Measurements from ENCODE around the gene NFKBIL1.

The NFKBIL1 gene

GRCh38 chr6:31574106-31575061 lies 27.0 kb downstream of the NFKBIL1 start:
- Histone ChIP-seq H3K4me1 (peaks cover 99% of the 10 kb centered on the region), H3K4me3 (peak overlapping the region; percentile 74), H4K20me1 (0 out of 2 replicates have a peak, but pooled peaks cover 7% of the 10 kb centered on the region), H3K27me3 (no peaks in the 10 kb centered on the region), H3K4me2 (peak overlapping the region; percentile 98), H3K9ac (peak overlapping the region; percentile 87), H3K27ac (peak overlapping the region; percentile 94), H3K36me3 (peaks cover 25% of the 10 kb centered on the region), H3K9me3 (no peaks in the 10 kb centered on the region)
- no peak for TF ChIP-seq Cebpa-rat (IDR thresholded peaks at IDR 0.05)

GRCh38 chr6:31575335-31575901 lies 28.0 kb downstream of the NFKBIL1 start, which contains the start of gene TNF:
TSS of gene TNF (plus strand) at chr6:31575565. CDS start at chr6:31575742, 177 bp downstream.
- H4K20me1 ChIP-seq: 0 out of 2 replicates have a peak, but pooled peaks cover 7% of the 10 kb centered on the region
- no peaks in the 10 kb centered on the region for H3K27me3 ChIP-seq
- H3K9me3 ChIP-seq: no peaks in the 10 kb centered on the region
- peaks cover 25% of the 10 kb centered on the region for H3K36me3 ChIP-seq
- H3K4me2 ChIP-seq: peak within 1 kb of the TSS; percentile 98
- peak within 1 kb of the TSS; percentile 87 for H3K9ac ChIP-seq
- H3K4me3 ChIP-seq: peak within 1 kb of the TSS; percentile 74
- H3K4me1 ChIP-seq: peaks cover 99% of the 10 kb centered on the region
- peak within 1 kb of the TSS; percentile 94 for H3K27ac ChIP-seq
- no peak for TF ChIP-seq Cebpa-rat (IDR thresholded peaks at IDR 0.05)

- Histone ChIP-seq H3K27me3 (no peaks in the 10 kb centered on the region), H3K27ac (peak overlapping the region; percentile 94), H3K4me2 (peak overlapping the region; percentile 98), H3K9ac (peak overlapping the region; percentile 87), H3K4me3 (peak overlapping the region; percentile 74), H3K36me3 (peaks cover 25% of the 10 kb centered on the region), H3K4me1 (peaks cover 96% of the 10 kb centered on the region), H3K9me3 (no peaks in the 10 kb centered on the region), H4K20me1 (0 out of 2 replicates have a peak, but pooled peaks cover 7% of the 10 kb centered on the region)
- TF ChIP-seq Cebpa-rat (IDR thresholded peaks at IDR 0.05): no peak
Measured at GRCh38 chr6:31575952-31576685, 28.7 kb downstream of the NFKBIL1 start.

GRCh38 chr6:31576897-31577578 lies 29.6 kb downstream of the NFKBIL1 start:
- H3K4me3 ChIP-seq: peak overlapping the region; percentile 74
- peak overlapping the region; percentile 62 for H3K27ac ChIP-seq
- H3K9ac ChIP-seq: peak overlapping the region; percentile 87; the same call in 1 of the 2 replicates
- H3K9me3 ChIP-seq: no peaks in the 10 kb centered on the region
- peaks cover 25% of the 10 kb centered on the region for H3K36me3 ChIP-seq
- TF ChIP-seq Cebpa-rat (IDR thresholded peaks at IDR 0.05): no peak
- H4K20me1 ChIP-seq: 0 out of 2 replicates have a peak, but pooled peaks cover 7% of the 10 kb centered on the region
- peak overlapping the region; percentile 98 for H3K4me2 ChIP-seq
- H3K4me1 ChIP-seq: peaks cover 94% of the 10 kb centered on the region
- no peaks in the 10 kb centered on the region for H3K27me3 ChIP-seq

GRCh38 chr6:31577579-31577966 lies 30.2 kb downstream of the NFKBIL1 start:
- Histone ChIP-seq H3K4me1 (peaks cover 94% of the 10 kb centered on the region), H3K27me3 (no peaks in the 10 kb centered on the region), H3K36me3 (peaks cover 25% of the 10 kb centered on the region), H3K4me3 (peak overlapping the region; percentile 74), H3K4me2 (peak overlapping the region; percentile 98), H4K20me1 (0 out of 2 replicates have a peak, but pooled peaks cover 7% of the 10 kb centered on the region), H3K9ac (no peak overlapping the region), H3K27ac (0 out of 2 replicates have a peak overlapping the region, but pooled peaks have one; percentile 62), H3K9me3 (no peaks in the 10 kb centered on the region)
- no peak for TF ChIP-seq Cebpa-rat (IDR thresholded peaks at IDR 0.05)

- Histone ChIP-seq H3K9ac (no peak overlapping the region), H3K27ac (no peak overlapping the region), H4K20me1 (0 out of 2 replicates have a peak, but pooled peaks cover 7% of the 10 kb centered on the region), H3K36me3 (peaks cover 25% of the 10 kb centered on the region), H3K4me1 (peaks cover 92% of the 10 kb centered on the region), H3K9me3 (no peaks in the 10 kb centered on the region), H3K4me2 (peak overlapping the region; percentile 98), H3K27me3 (no peaks in the 10 kb centered on the region), H3K4me3 (no peak overlapping the region)
- TF ChIP-seq Cebpa-rat (IDR thresholded peaks at IDR 0.05): no peak
Measured at GRCh38 chr6:31578184-31579118, 31.0 kb downstream of the NFKBIL1 start.

- TF ChIP-seq Cebpa-rat (IDR thresholded peaks at IDR 0.05): no peak
- Histone ChIP-seq H3K36me3 (peaks cover 25% of the 10 kb centered on the region), H4K20me1 (0 out of 2 replicates have a peak, but pooled peaks cover 7% of the 10 kb centered on the region), H3K9ac (no peak overlapping the region), H3K4me2 (no peak overlapping the region; the same call in 1 of the 2 replicates), H3K27ac (no peak overlapping the region), H3K4me1 (peaks cover 92% of the 10 kb centered on the region), H3K9me3 (no peaks in the 10 kb centered on the region), H3K27me3 (no peaks in the 10 kb centered on the region), H3K4me3 (no peak overlapping the region)
Measured at GRCh38 chr6:31579119-31579505, 31.7 kb downstream of the NFKBIL1 start.

Measured in BLaER1 (cell line).